Smooth muscle cell of the brain vasculature (primary cell): Measurements from ENCODE around the gene NPAS3.
"Not testable (repeated sequence)": the region's sequence is repeated elsewhere in the genome, so short reads cannot be mapped to it uniquely, and the experiment has no call there.

Experiments
- DNase-seq: peaks from one replicate; pipeline ENCODE4 v3.0.0-alpha.2; 2012; ENCODE audit warnings: low read depth, low spot score

The NPAS3 gene

GRCh38 chr14:33070475-33070874, 131.8 kb downstream of the NPAS3 start:
- no peak for DNase-seq

GRCh38 chr14:33073023-33073422, 134.3 kb downstream of the NPAS3 start:
- no peak for DNase-seq

- no peak for DNase-seq
Observed at GRCh38 chr14:33081259-33081658, 142.6 kb downstream of the NPAS3 start.

- DNase-seq, result no peak
Observed at GRCh38 chr14:33085799-33086198, 147.1 kb downstream of the NPAS3 start.

GRCh38 chr14:33088274-33088673, 149.6 kb downstream of the NPAS3 start:
- DNase-seq, result not testable (repeated sequence)

- no peak for DNase-seq
Observed at GRCh38 chr14:33098016-33098415, 159.3 kb downstream of the NPAS3 start.

- DNase-seq, result no peak
Observed at GRCh38 chr14:33103489-33103888, 164.8 kb downstream of the NPAS3 start.

GRCh38 chr14:33103966-33104365, 165.3 kb downstream of the NPAS3 start:
- DNase-seq, result no peak

- DNase-seq, result no peak
Observed at GRCh38 chr14:33110737-33111443, 172.2 kb downstream of the NPAS3 start.

GRCh38 chr14:33114331-33114730, 175.7 kb downstream of the NPAS3 start:
- DNase-seq, result no peak

GRCh38 chr14:33118668-33119067, 180.0 kb downstream of the NPAS3 start:
- no peak for DNase-seq

- no peak for DNase-seq
Observed at GRCh38 chr14:33120341-33120740, 181.7 kb downstream of the NPAS3 start.

GRCh38 chr14:33120966-33121365, 182.3 kb downstream of the NPAS3 start:
- DNase-seq, result no peak

- DNase-seq, result no peak
Observed at GRCh38 chr14:33123281-33123680, 184.6 kb downstream of the NPAS3 start.

GRCh38 chr14:33126433-33126832, 187.8 kb downstream of the NPAS3 start:
- DNase-seq, result no peak

- DNase-seq, result no peak
Observed at GRCh38 chr14:33127531-33127930, 188.9 kb downstream of the NPAS3 start.

GRCh38 chr14:33131801-33132200, 193.1 kb downstream of the NPAS3 start:
- DNase-seq, result no peak

- no peak for DNase-seq
Observed at GRCh38 chr14:33134162-33134561, 195.5 kb downstream of the NPAS3 start.

- no peak for DNase-seq
Observed at GRCh38 chr14:33134975-33135374, 196.3 kb downstream of the NPAS3 start.

- no peak for DNase-seq
Observed at GRCh38 chr14:33150666-33151428, 212.2 kb downstream of the NPAS3 start.

GRCh38 chr14:33163109-33163508, 224.4 kb downstream of the NPAS3 start:
- DNase-seq, result no peak

- DNase-seq, result no peak
Observed at GRCh38 chr14:33163600-33163999, 224.9 kb downstream of the NPAS3 start.
